GM12878 (cell line): ENCODE measurements around the gene SIRT7. TPM values are rescaled to one million over a fixed set of nuclear protein-coding genes. Genes with fewer than 3 reads are reported as not detected.

Experiments
- ATAC-seq: fragments of 200-7000 bp; cut with Tn5 transposase; 3 replicates; pipeline ENCODE4 v1.9.1; 2020; ENCODE audit warnings: mild to moderate bottlenecking, moderate library complexity
- BruUV-seq: library from RNA; stranded (reverse); fragments of 400-500 nt; replicated peaks from 2 replicates; lab custom pipeline; 2021; lab: Mats Ljungman, UMichigan
- CTCF ChIA-PET: fragments of 300-600 bp; sonication (Branson Sonifier 250); formaldehyde crosslinking; extraction: SDS; loops from one replicate; lab custom pipeline; 2021; ENCODE audit warnings: inconsistent platforms; lab: Yijun Ruan, JAX
- POLR2A ChIA-PET: fragments of 350-600 bp; formaldehyde crosslinking; extraction: SDS; loops from one replicate; lab custom pipeline; 2021; ENCODE audit warnings: inconsistent platforms; lab: Charles Lee
- RAD21 ChIA-PET: fragments of 300-600 bp; sonication (Branson Sonifier 250); formaldehyde crosslinking; loops from one replicate; lab custom pipeline; 2023; ENCODE audit warnings: antibody characterized with exemption; ENCODE audit not compliant: unreplicated experiment; lab: Charles Lee
- SMC1A ChIA-PET: fragments of 300-600 bp; sonication (Branson Sonifier 250); formaldehyde crosslinking; loops from one replicate; lab custom pipeline; 2023; ENCODE audit not compliant: unreplicated experiment, uncharacterized antibody; lab: Charles Lee
- DNase-seq: peaks from one replicate; pipeline ENCODE4 v3.0.0-alpha.2; 2011; ENCODE audit warnings: low read depth, low spot score
- FAIRE-seq: peaks from 3 replicates; lab custom pipeline; 2011; peaks lifted over from hg19 to GRCh38; lab: Jason Lieb, UNC
- H2AFZ ChIP-seq: 2 replicates; pipeline ENCODE4 v1.6.0; 2011; ENCODE audit warnings: low read depth, low read length, control low read depth; ENCODE audit not compliant: control insufficient read depth
- H3K27ac ChIP-seq: 2 replicates; pipeline ENCODE4 v1.5.1; 2011; ENCODE audit warnings: control low read depth; ENCODE audit not compliant: control insufficient read depth, insufficient read depth
- H3K27me3 ChIP-seq, 2 experiments: replicated peaks in 1 of 2; 2 replicates each; pipeline versions ENCODE4 v1.6.0 to v1.6.1; 2011; ENCODE audit warnings: low read length in 1 of 2; ENCODE audit not compliant: control insufficient read depth in 2 of 2, insufficient read depth in 2 of 2
- H3K36me3 ChIP-seq, 2 experiments: 2 replicates each; pipeline ENCODE4 v1.5.1; 2011; ENCODE audit warnings: low read length in 1 of 2; ENCODE audit not compliant: control insufficient read depth in 2 of 2, insufficient read depth in 2 of 2
- H3K4me1 ChIP-seq: 2 replicates; pipeline ENCODE4 v1.6.1; 2011; ENCODE audit warnings: mild to moderate bottlenecking, low read length, moderate library complexity, mixed read lengths; ENCODE audit not compliant: control insufficient read depth, insufficient read depth
- H3K4me2 ChIP-seq: 2 replicates; pipeline ENCODE4 v1.6.0; 2011; ENCODE audit warnings: control low read depth; ENCODE audit not compliant: control insufficient read depth, insufficient read depth
- H3K4me3 ChIP-seq: fragments of 200-600 bp; sonication (generic); 2 replicates; pipeline ENCODE4 v1.5.1; 2016
- H3K79me2 ChIP-seq: 2 replicates; pipeline ENCODE4 v1.6.0; 2011; ENCODE audit warnings: low read length; ENCODE audit not compliant: control insufficient read depth, insufficient read depth
- H3K9ac ChIP-seq: 2 replicates; pipeline ENCODE4 v1.8.0; 2011; ENCODE audit warnings: low read length, control low read depth, mixed read lengths; ENCODE audit not compliant: control insufficient read depth, insufficient read depth
- H3K9me3 ChIP-seq: replicated peaks from 3 replicates; pipeline ENCODE4 v1.5.1; 2011; ENCODE audit warnings: mild to moderate bottlenecking, low read length; ENCODE audit not compliant: control insufficient read depth, insufficient read depth
- H4K20me1 ChIP-seq: 2 replicates; pipeline ENCODE4 v1.6.0; 2011; ENCODE audit not compliant: control insufficient read depth, insufficient read depth
- FOXK2 ChIP-seq: fragments of 450-650 bp; IDR thresholded peaks from 2 replicates; pipeline ENCODE4 v1.6.1; 2017; ENCODE audit warnings: mild to moderate bottlenecking, moderate library complexity
- IRF4 ChIP-seq: IDR thresholded peaks from 2 replicates; pipeline ENCODE4 v1.6.1; 2011; ENCODE audit warnings: low read depth, low read length
- POLR2A ChIP-seq: IDR thresholded peaks from 2 replicates; pipeline ENCODE4 v1.6.1; 2011; ENCODE audit warnings: low read depth, mild to moderate bottlenecking, low read length
- SREBF2 ChIP-seq: IDR thresholded peaks from 2 replicates; pipeline ENCODE4 v1.6.1; 2012; ENCODE audit warnings: mild to moderate bottlenecking, low read length
- SUZ12 ChIP-seq: fragments of 200-600 bp; sonication (generic); IDR thresholded peaks from one replicate; pipeline ENCODE4 v1.6.1; 2018; ENCODE audit warnings: antibody characterized with exemption, mild to moderate bottlenecking; ENCODE audit not compliant: unreplicated experiment
- TBL1XR1 ChIP-seq: IDR thresholded peaks from 2 replicates; pipeline ENCODE4 v1.6.1; 2012; ENCODE audit warnings: low read depth, low read length, improper control_type of control experiment
- WGBS: methylation state at CpG from one replicate; pipeline ENCODE4 v1.1.6; 2016; ENCODE audit warnings: low lambda C conversion rate; ENCODE audit not compliant: insufficient replicate concordance, insufficient coverage; ENCODE audit errors: missing lambda C conversion rate; 5-methylcytosine and 5-hydroxymethylcytosine counted together
- in situ Hi-C: fragments of 300-500 bp; cut with MboI; formaldehyde crosslinking; loops from 9 replicates; pipeline ENCODE4 v1.14.3; 2018; ENCODE audit warnings: mixed read lengths
- intact Hi-C: fragments of 100-400 bp; cut with micrococcal nuclease; formaldehyde crosslinking; loops from one replicate; pipeline ENCODE4 v1.14.2; 2022; ENCODE audit not compliant: unreplicated experiment
- polyA plus RNA-seq, 11 experiments: library from polyadenylated mRNA; depleted of rRNA in 4 of 11; unstranded in 6 of 11; stranded (reverse) in 5 of 11; fragments of >200 nt; fragmentation: Nextera tagmentation in 4 of 11; fragmentation: Illumina TruSeq in 1 of 11; extraction: Ambion mirVana in 4 of 11; extraction: Trizol in 1 of 11; gene quantifications; 1 replicate in 1 of 11; 2 replicates in 10 of 11; pipeline versions ENCODE4 v1.2.1 to v1.2.3, GENCODE V29; 2011 to 2016; ENCODE audit warnings: inconsistent platforms in 2 of 11, missing spikeins in 2 of 11, low read depth in 1 of 11
- total RNA-seq, 4 experiments: library from RNA; depleted of rRNA in 3 of 4; stranded (reverse); fragments of >200 nt in 3 of 4; fragmentation: Illumina TruSeq in 1 of 4; extraction: Trizol in 1 of 4; gene quantifications; 2 replicates each; pipeline versions ENCODE4 v1.2.1 to v1.2.3, GENCODE V29; 2013 to 2021

Gene SIRT7
- total and polyA plus RNA-seq, 10 of the 15 experiments (the other 5 are each of a cell fraction or from before 2014, with no cell fraction given), result 1.2 to 56.2 (median 22.7) TPM

GRCh38 chr17:81900181-81900820, 17.7 kb downstream of the SIRT7 start:
- H3K27ac ChIP-seq, result no peak overlapping the region
- TF ChIP-seq FOXK2 (no peak), TBL1XR1 (no peak)
- BruUV-seq, result no TSS peak
- no peak overlapping the region for H3K4me3 ChIP-seq
- H3K27me3 ChIP-seq, result no peaks in the 10 kb centered on the region; a peak in 1 of 4 replicates
- ChIA-PET POLR2A (no interaction called here), SMC1A (no interaction called here), RAD21 (no interaction called here), CTCF (no interaction called here)
- H4K20me1 ChIP-seq, result no peaks in the 10 kb centered on the region
- DNase-seq (no peak), FAIRE-seq (no peak), ATAC-seq (no peak)
- H2AFZ ChIP-seq, result no peak overlapping the region
- no peak overlapping the region for H3K4me2 ChIP-seq
- H3K79me2 ChIP-seq, result no peaks in the 10 kb centered on the region
- intact Hi-C loops (no loop called here), in situ Hi-C loops (no loop called here)
- peaks cover 3 to 11% of the 10 kb centered on the region in 2 experiments; a peak in 3 of 4 replicates for H3K36me3 ChIP-seq
- H3K9ac ChIP-seq, result no peak overlapping the region
- H3K4me1 ChIP-seq, result no peaks in the 10 kb centered on the region
- 77% methylated on average over 18 of the region's 18 CpGs for WGBS
- no peaks in the 10 kb centered on the region for H3K9me3 ChIP-seq

- Histone ChIP-seq H2AFZ (no peak overlapping the region), H3K27me3 (no peaks in the 10 kb centered on the region; a peak in 1 of 4 replicates), H3K9ac (no peak overlapping the region), H3K9me3 (no peaks in the 10 kb centered on the region), H3K4me3 (no peak overlapping the region), H3K79me2 (no peaks in the 10 kb centered on the region), H3K4me2 (no peak overlapping the region), H3K4me1 (no peaks in the 10 kb centered on the region), H3K36me3 (peaks cover 3 to 14% of the 10 kb centered on the region in 2 experiments; a peak in 3 of 4 replicates), H3K27ac (no peak overlapping the region), H4K20me1 (no peaks in the 10 kb centered on the region)
- ChIA-PET CTCF (no interaction called here), SMC1A (no interaction called here), RAD21 (no interaction called here), POLR2A (no interaction called here)
- FAIRE-seq, result no peak
- intact Hi-C loops (no loop called here), in situ Hi-C loops (no loop called here)
- no peak for DNase-seq
- no peak for ATAC-seq
- no TSS peak for BruUV-seq
- WGBS, result 96% methylated on average over 21 of the region's 22 CpGs
- no peak for TF ChIP-seq IRF4
- TF ChIP-seq SREBF2, result no peak
- peak; percentile 52 for TF ChIP-seq POLR2A
- TF ChIP-seq SUZ12, result no peak
Observed at GRCh38 chr17:81899514-81900166, 18.3 kb downstream of the SIRT7 start.
